Measurements from ENCODE around the gene ADGRL3.
"Not testable (repeated sequence)": the region's sequence is repeated elsewhere in the genome, so short reads cannot be mapped to it uniquely, and the experiment has no call there.

ADGRL3 gene

DNA sequence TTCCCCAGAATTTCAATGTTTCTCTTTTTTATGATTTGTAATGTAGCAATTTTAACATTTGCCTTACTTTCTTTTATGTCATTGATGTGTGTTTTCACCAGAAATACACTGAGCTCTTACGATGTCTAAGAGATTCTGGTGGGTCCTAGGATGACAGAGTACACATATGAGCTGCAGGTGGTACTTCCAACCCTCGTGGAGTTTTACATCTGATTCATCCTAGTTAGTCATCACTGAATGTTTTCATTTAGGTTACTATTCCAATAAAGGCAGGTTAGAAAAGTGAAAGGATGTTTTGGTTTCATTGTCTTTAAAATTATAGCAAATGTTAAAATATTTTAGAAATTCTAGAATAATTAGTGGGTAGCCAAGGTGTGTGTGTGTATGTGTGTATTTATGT is 605.9 kb downstream of the ADGRL3 start:
- DNase-seq (ENCODE audit: low read depth, low spot score), result no peak

- DNase-seq (ENCODE audit: low read depth, low spot score), result no peak
These were observed 612.0 kb downstream of the ADGRL3 start for GRCh38 chr4:61812171-61812570.

DNA sequence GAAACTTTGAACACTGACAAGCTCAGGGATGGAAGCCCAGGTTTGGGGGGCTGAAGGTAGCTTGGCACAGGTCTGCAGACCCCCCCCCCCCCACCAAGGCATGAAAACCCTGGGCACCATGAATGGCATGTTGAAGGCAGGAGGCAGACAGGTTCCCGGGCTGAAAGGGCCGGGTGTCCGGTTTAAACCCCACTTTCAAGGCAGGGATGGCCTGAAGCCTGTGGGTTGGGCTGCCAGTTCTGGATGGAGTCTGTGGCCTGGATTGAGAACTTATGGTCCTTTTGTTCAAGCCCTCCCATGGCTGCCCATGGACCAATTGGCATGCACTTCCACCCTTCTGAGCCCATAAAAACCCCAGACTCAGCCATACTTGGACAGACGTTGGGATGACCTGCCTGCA is 616.9 kb downstream of the ADGRL3 start:
- DNase-seq (ENCODE audit: low read depth, low spot score), result no peak

GRCh38 chr4:61820136-61820535 is 620.0 kb downstream of the ADGRL3 start:
- no peak for DNase-seq (ENCODE audit: low read depth, low spot score)

GRCh38 chr4:61824454-61824853 is 624.3 kb downstream of the ADGRL3 start:
- no peak for DNase-seq (ENCODE audit: low read depth, low spot score)

- DNase-seq (ENCODE audit: low read depth, low spot score), result no peak
These were observed 627.8 kb downstream of the ADGRL3 start for GRCh38 chr4:61827907-61828391.

DNA sequence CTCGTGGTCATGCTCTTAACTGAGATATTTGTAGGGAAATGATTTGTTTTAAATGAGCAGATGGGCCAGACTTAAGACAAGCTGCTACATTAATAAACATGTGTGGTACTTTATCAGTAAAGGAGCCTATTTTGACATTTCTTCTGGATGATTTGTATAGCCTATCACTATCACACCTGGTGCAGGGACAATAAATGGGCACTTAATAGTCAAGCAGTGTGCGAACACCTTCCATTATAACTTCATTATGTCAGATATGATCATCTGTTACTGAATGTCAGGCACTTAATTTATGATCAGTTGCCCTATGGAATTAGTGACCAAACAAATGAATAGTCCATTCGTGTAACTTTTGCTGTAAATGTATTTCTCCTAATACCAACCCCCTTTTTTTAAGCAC is 628.8 kb downstream of the ADGRL3 start:
- DNase-seq (ENCODE audit: low read depth, low spot score), result no peak

GRCh38 chr4:61831987-61832386 is 631.9 kb downstream of the ADGRL3 start:
- no peak for DNase-seq (ENCODE audit: low read depth, low spot score)

- DNase-seq (ENCODE audit: low read depth, low spot score), result no peak
These were observed 637.3 kb downstream of the ADGRL3 start for GRCh38 chr4:61837395-61837794.

DNA sequence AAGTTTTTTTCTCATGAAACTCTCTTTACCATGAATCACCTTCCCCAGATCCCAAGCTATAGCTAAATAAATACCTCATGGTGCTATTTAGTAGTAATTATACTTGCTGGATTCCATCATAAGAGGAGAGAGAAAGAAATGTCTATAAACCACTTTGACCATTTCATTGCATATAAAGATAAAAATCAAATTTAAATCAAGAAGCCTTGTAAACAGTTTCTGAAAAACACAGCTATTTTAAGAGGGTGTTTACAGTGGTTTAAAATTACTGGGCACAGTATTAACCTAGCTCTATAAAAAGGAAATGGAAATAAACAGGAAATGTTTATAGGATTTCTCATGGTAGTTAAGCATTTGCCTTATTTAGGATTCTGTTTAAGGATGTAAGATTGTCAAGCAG is 637.9 kb downstream of the ADGRL3 start:
- no peak for DNase-seq (ENCODE audit: low read depth, low spot score)

DNA sequence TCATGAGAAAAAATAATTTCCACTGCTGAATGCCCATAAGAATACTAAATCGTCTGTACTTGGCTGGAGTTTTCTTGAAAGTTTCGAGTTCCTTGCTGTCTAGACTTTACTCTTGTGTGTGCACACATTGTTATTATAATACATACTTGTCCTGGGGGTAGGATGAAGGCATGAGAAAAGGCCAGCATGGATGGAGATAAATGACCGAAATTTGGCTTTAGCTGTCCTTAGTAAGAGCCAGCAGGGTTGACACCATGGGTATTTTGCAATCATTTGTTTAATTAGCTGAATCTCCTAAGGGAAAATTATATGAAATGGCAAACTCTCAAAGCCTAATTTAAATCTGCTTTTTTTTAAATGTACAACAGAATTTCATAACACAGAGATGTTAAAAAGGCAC is 641.6 kb downstream of the ADGRL3 start:
- no peak for DNase-seq (ENCODE audit: low read depth, low spot score)

- DNase-seq (ENCODE audit: low read depth, low spot score), result no peak
These were observed 651.0 kb downstream of the ADGRL3 start for GRCh38 chr4:61851126-61851525.

DNA sequence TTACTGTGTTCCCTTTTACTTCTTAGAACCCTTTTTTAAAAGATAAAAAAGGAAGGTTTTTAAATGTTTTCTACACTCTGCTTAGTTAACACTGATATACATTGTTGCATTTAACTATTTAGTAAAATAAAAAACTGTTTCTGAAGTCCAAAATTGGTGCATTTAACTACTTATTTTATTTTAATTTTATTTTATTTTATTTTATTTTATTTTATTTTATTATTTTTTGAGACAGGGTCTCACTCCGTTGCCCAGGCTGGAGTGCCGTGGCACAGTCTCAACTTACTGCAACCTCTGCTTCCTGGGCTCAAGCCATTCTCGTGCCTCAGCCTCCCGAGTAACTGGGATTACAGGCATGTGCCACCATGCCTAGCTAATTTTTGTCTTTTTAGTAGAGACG is 652.0 kb downstream of the ADGRL3 start:
- DNase-seq (ENCODE audit: low read depth, low spot score), result not testable (repeated sequence)

- no peak for DNase-seq (ENCODE audit: low read depth, low spot score)
These were observed 652.9 kb downstream of the ADGRL3 start for GRCh38 chr4:61853041-61853440.

DNA sequence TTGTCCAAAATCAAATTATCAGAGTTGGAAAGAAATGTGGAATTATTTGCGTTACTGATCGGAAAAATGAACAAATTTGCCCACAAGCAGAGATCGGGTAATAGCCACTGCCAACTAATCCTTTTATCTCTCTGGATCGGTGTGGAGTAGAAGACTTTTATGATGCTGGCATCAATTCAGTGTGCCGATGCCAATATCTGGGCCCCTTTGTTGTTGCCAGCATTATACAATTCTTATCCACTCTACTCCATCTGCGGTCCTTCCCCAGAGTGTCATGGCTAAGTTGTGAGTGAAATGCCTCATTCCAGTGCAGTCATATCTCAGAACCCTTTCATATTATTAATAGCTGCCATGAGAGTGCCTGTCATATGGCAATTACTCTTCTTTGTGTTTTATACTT is 660.2 kb downstream of the ADGRL3 start:
- no peak for DNase-seq (ENCODE audit: low read depth, low spot score)

GRCh38 chr4:61864286-61864685 is 664.2 kb downstream of the ADGRL3 start:
- no peak for DNase-seq (ENCODE audit: low read depth, low spot score)

DNA sequence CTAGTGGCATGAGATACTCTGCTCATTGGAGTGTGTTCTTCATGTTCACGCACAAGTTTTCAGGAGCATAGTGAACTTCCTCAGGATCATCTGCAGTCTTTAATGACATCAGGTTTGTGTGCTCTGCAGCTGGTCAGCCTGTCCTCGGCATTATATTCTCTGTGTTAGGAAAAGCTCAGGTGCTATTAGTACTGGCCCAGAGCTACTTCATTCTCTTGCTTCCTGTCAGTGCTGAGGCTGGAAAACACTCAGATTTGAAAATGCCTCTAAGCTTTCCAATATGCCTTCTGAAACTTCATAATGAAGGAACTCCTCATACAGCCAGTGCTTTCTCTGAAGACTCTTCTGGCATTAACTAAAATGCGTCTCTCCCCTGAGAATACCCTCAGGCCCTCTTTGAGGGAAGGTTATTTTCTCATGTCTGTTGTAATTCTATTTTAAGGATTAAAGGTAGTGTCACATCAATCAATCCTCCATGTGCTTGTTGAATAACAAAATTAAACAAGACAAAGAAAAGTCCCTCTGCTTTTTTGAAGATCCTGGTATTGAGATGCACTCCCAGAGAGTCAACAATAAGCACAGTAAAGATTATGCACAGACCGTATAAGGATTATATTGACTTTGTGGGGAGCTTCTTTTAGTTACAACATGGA is 666.4 kb downstream of the ADGRL3 start:
- peak; percentile 27 for DNase-seq (ENCODE audit: low read depth, low spot score)

DNA sequence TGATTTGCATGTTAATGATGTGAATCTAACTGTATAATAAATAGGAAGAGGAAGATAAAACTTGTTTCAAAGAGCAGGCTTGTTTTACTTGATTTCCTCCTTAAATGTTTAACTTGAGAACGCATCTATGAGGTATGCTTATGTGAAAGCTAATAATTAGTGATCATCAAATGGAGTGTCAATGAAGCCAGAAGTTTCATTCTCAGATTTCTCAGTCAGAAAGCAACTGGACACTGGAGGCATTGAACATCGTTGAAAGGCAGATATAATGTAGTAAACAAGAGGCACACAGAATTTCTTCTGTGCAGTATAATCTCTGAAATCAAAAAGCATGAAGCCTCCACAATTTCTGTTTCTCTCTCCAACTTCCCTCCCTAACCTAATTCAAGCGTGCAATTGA is 672.9 kb downstream of the ADGRL3 start:
- DNase-seq (ENCODE audit: low read depth, low spot score), result no peak

DNA sequence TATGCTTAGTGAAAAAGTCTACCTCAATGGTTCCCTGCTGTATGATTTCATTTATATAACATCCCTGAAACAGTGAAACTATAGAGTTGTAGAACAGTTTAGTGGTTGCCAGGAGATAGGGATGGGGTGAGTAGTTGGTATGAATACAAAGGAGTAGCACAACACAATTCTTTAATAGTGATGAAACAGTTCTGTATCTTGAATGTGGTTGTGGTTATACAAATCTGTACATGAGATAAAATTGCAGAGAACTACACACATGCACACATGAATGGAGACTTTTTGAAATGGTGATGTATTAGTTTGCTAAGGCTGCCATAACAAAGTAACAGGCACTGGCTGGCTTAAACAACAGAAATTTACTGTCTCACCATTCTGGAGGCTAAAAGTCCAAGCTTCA is 677.1 kb downstream of the ADGRL3 start:
- DNase-seq (ENCODE audit: low read depth, low spot score), result no peak

GRCh38 chr4:61877893-61878292 is 677.8 kb downstream of the ADGRL3 start:
- DNase-seq (ENCODE audit: low read depth, low spot score), result no peak

DNA sequence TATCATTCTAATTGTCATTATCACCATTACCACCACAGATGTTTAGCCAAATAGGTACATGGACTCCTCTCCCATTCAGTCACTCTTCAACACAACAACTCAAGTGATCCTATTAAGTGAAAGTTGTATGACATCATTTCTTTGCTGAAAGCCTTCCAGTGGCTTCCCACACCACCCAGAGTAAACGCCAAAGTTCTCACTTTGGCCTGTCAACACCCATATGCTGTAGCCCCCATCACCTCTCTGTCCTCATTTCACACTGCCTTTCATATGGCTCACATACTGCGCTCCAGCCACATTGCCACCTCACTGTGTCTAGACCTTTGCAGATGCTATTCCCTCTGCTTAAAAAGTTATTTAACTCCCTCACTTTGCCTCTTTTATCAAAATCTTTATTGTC is 682.3 kb downstream of the ADGRL3 start:
- DNase-seq (ENCODE audit: low read depth, low spot score), result no peak

- DNase-seq (ENCODE audit: low read depth, low spot score), result no peak
These were observed 686.0 kb downstream of the ADGRL3 start for GRCh38 chr4:61886131-61886530.

GRCh38 chr4:61889117-61889516 is 689.0 kb downstream of the ADGRL3 start:
- DNase-seq (ENCODE audit: low read depth, low spot score), result no peak

DNA sequence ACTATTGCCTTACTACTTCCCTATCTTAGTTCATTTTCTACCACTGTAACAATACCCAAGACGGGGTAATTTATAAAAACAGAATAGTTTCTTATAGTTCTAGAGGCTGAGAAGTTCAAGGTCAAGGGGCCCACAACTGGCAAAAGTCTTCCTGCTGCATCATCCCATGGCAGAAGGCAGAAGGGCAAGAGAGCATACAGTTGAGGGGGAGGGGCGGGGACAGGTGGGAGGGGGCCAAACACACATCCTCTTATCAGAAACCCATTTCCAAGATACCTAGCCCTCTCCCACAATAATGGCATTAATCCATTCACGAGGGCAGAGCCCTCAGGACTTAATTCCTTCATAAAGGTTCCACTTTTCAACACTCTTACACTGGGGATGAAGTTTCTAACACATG is 690.2 kb downstream of the ADGRL3 start:
- DNase-seq (ENCODE audit: low read depth, low spot score), result no peak
